IMR-90 (cell line): ENCODE data around the gene INTS2. TPM values are rescaled to one million over a fixed set of nuclear protein-coding genes. Genes with fewer than 3 reads are reported as not detected.

Source experiments
- ATAC-seq: fragments of 200-7000 bp; cut with Tn5 transposase; 2 replicates; pipeline ENCODE4 v1.9.1; 2020; ENCODE audit warnings: low read depth, mild to moderate bottlenecking, moderate library complexity
- BruUV-seq: library from RNA; stranded (reverse); fragments of 400-500 nt; replicated peaks from 2 replicates; lab custom pipeline; 2021; lab: Mats Ljungman, UMichigan
- CTCF ChIA-PET: fragments of 300-600 bp; formaldehyde crosslinking; extraction: SDS; loops from one replicate; lab custom pipeline; 2021; ENCODE audit warnings: antibody characterized with exemption; lab: Yijun Ruan, JAX
- POLR2A ChIA-PET: fragments of 300-600 bp; sonication (Branson Sonifier 250); formaldehyde crosslinking; loops from one replicate; lab custom pipeline; 2022; ENCODE audit warnings: antibody characterized with exemption; ENCODE audit not compliant: unreplicated experiment; lab: Charles Lee
- DNase-seq: peaks from one replicate; pipeline ENCODE4 v3.0.0; 2013
- H2AFZ ChIP-seq: replicated peaks from 2 replicates; pipeline ENCODE3; 2013; ENCODE audit warnings: low read length, mild to moderate bottlenecking; ENCODE audit not compliant: poor library complexity
- H2AK5ac ChIP-seq: 2 replicates; pipeline ENCODE4 v1.6.1; 2013; ENCODE audit warnings: low read depth, low read length, inconsistent platforms
- H2AK9ac ChIP-seq: replicated peaks from 2 replicates; pipeline ENCODE3; 2013; ENCODE audit warnings: mild to moderate bottlenecking, low read depth, low read length, moderate library complexity; ENCODE audit not compliant: poor library complexity
- H2BK120ac ChIP-seq: 2 replicates; pipeline ENCODE4 v1.6.1; 2013; ENCODE audit warnings: low read depth, low read length, inconsistent platforms
- H2BK15ac ChIP-seq: 3 replicates; pipeline ENCODE4 v1.6.1; 2013; ENCODE audit warnings: low read depth, low read length, inconsistent platforms
- H2BK20ac ChIP-seq: 2 replicates; pipeline ENCODE4 v1.6.1; 2013; ENCODE audit warnings: low read depth, mild to moderate bottlenecking, inconsistent platforms, low read length, moderate library complexity
- H2BK5ac ChIP-seq: 2 replicates; pipeline ENCODE4 v1.6.1; 2013; ENCODE audit warnings: mild to moderate bottlenecking, low read depth, low read length, inconsistent platforms; ENCODE audit not compliant: poor library complexity, severe bottlenecking
- H3K14ac ChIP-seq: replicated peaks from 2 replicates; pipeline ENCODE4 v1.6.1; 2013; ENCODE audit warnings: low read depth, low read length, inconsistent platforms
- H3K18ac ChIP-seq: 2 replicates; pipeline ENCODE4 v1.6.1; 2013; ENCODE audit warnings: low read depth, low read length, control low read depth
- H3K23ac ChIP-seq: 2 replicates; pipeline ENCODE4 v1.6.1; 2013; ENCODE audit warnings: low read depth, low read length, inconsistent platforms
- H3K27ac ChIP-seq: 2 replicates; pipeline ENCODE4 v1.5.1; 2013; ENCODE audit warnings: mild to moderate bottlenecking, control low read depth, low read length; ENCODE audit not compliant: insufficient read depth
- H3K27me3 ChIP-seq: 2 replicates; pipeline ENCODE4 v1.6.1; 2013; ENCODE audit warnings: low read length; ENCODE audit not compliant: control insufficient read depth, insufficient read depth
- H3K36me3 ChIP-seq: 2 replicates; pipeline ENCODE4 v1.6.1; 2013; ENCODE audit warnings: low read length, mixed read lengths; ENCODE audit not compliant: control insufficient read depth, insufficient read depth
- H3K4ac ChIP-seq: 2 replicates; pipeline ENCODE4 v1.6.1; 2013; ENCODE audit warnings: low read depth, low read length, inconsistent platforms
- H3K4me1 ChIP-seq: 2 replicates; pipeline ENCODE4 v1.6.1; 2013; ENCODE audit warnings: low read length, mixed read lengths; ENCODE audit not compliant: control insufficient read depth, insufficient read depth
- H3K4me2 ChIP-seq: 2 replicates; pipeline ENCODE4 v1.6.1; 2013; ENCODE audit warnings: low read depth, mild to moderate bottlenecking, control low read depth, low read length, moderate library complexity
- H3K4me3 ChIP-seq: 2 replicates; pipeline ENCODE4 v1.5.1; 2013; ENCODE audit warnings: low read depth, mild to moderate bottlenecking, control low read depth, low read length, moderate library complexity; ENCODE audit not compliant: insufficient read depth
- H3K56ac ChIP-seq: 2 replicates; pipeline ENCODE4 v1.6.1; 2013; ENCODE audit warnings: low read length, inconsistent platforms; ENCODE audit not compliant: insufficient read depth; ENCODE audit errors: extremely low read depth
- H3K79me1 ChIP-seq, 2 experiments: 2 replicates each; pipeline ENCODE4 v1.6.1; 2013; ENCODE audit warnings: low read length in 2 of 2, inconsistent platforms in 1 of 2, low read depth in 1 of 2
- H3K9ac ChIP-seq: 2 replicates; pipeline ENCODE4 v1.6.1; 2013; ENCODE audit warnings: low read depth, low read length, control low read depth
- H3K9me1 ChIP-seq: 2 replicates; pipeline ENCODE4 v1.6.1; 2013; ENCODE audit warnings: low read length, inconsistent platforms; ENCODE audit not compliant: insufficient read depth
- H3K9me3 ChIP-seq: 2 replicates; pipeline ENCODE4 v1.6.1; 2013; ENCODE audit warnings: low read length; ENCODE audit not compliant: control insufficient read depth, insufficient read depth
- H4K20me1 ChIP-seq: 2 replicates; pipeline ENCODE4 v1.6.1; 2013; ENCODE audit warnings: low read length, inconsistent platforms; ENCODE audit not compliant: insufficient read depth
- H4K5ac ChIP-seq: 2 replicates; pipeline ENCODE4 v1.6.1; 2013; ENCODE audit warnings: mild to moderate bottlenecking, low read depth, low read length, control low read depth
- H4K8ac ChIP-seq, 2 experiments: 2 replicates each; pipeline ENCODE4 v1.6.1; 2013; ENCODE audit warnings: low read depth in 2 of 2, low read length in 2 of 2, control low read depth in 1 of 2, inconsistent platforms in 1 of 2
- H4K91ac ChIP-seq: 2 replicates; pipeline ENCODE4 v1.6.1; 2013; ENCODE audit warnings: low read depth, low read length, inconsistent platforms; ENCODE audit not compliant: insufficient read depth
- CHD1 ChIP-seq: IDR thresholded peaks from 2 replicates; pipeline ENCODE4 v1.6.1; 2012; ENCODE audit warnings: low read depth, low read length, improper control_type of control experiment
- FOS ChIP-seq: fragments of 150-350 bp; IDR thresholded peaks from 2 replicates; pipeline ENCODE4 v1.6.1; 2016; ENCODE audit warnings: low read depth, low read length
- MAZ ChIP-seq: IDR thresholded peaks from 2 replicates; pipeline ENCODE4 v1.6.1; 2012; ENCODE audit warnings: low read depth, mild to moderate bottlenecking, low read length, improper control_type of control experiment, moderate library complexity, borderline replicate concordance
- MXI1 ChIP-seq: IDR thresholded peaks from 2 replicates; pipeline ENCODE4 v1.6.1; 2012; ENCODE audit warnings: low read depth, mild to moderate bottlenecking, low read length, moderate library complexity, borderline replicate concordance
- RFX5 ChIP-seq: IDR thresholded peaks from 2 replicates; pipeline ENCODE4 v1.8.0; 2012; ENCODE audit warnings: low read depth, mild to moderate bottlenecking, low read length, moderate library complexity
- WGBS, 2 experiments: methylation state at CpG; one replicate each; pipeline versions ENCODE4 v1.1.5 to v1.1.7; 2013; ENCODE audit warnings: missing lambda C conversion rate in 2 of 2; ENCODE audit not compliant: insufficient read length in 1 of 2; ENCODE audit errors: extremely low coverage in 2 of 2; 5-methylcytosine and 5-hydroxymethylcytosine counted together
- dilution Hi-C: fragments of 300-500 bp; cut with HindIII; formaldehyde crosslinking; loops from one replicate; pipeline ENCODE4 v1.14.3; 2018; ENCODE audit warnings: low sequenced_read_pairs; ENCODE audit not compliant: unreplicated experiment
- in situ Hi-C: fragments of 300-500 bp; cut with MboI; formaldehyde crosslinking; loops from 3 replicates; pipeline ENCODE4 v1.14.3; 2019; ENCODE audit warnings: low sequenced_read_pairs, inconsistent platforms, mixed read lengths
- intact Hi-C: fragments of 100-400 bp; cut with micrococcal nuclease; formaldehyde crosslinking; loops from 2 replicates; pipeline ENCODE4 v1.10.0; 2022
- polyA plus RNA-seq, 3 experiments: library from polyadenylated mRNA; depleted of rRNA; stranded (reverse); fragments of >200 nt; gene quantifications; 2 replicates each; pipeline ENCODE4 v1.2.3, GENCODE V29; 2012; ENCODE audit warnings: low replicate concordance in 1 of 3
- total RNA-seq: library from RNA; depleted of rRNA; stranded (reverse); fragments of >200 nt; gene quantifications from 2 replicates; pipeline ENCODE4 v1.2.3, GENCODE V29; 2012

Gene INTS2
- total and polyA plus RNA-seq, 2 of the 4 experiments (the other 2 are of a cell fraction): 4.0 to 17.4 TPM

DNA sequence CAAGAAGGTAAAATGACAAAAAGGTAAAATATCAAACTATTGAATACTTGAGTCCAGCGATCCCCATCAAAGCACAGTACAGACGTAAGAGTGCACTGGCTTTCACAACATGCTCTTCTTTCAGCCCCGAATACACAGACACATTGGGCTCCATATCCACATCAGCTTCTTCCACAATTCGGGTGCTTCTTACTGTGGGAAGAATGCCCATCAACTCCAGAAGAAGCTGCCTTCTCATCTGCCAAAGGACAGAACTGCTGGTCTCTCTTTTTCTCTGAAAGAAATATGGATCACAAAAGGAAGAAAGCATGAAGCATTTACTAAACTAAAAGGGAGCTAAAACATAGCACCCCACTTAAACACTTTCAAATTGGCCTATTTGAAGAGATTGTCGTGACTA is 20.4 kb downstream of the INTS2 start:
- Histone ChIP-seq H3K4me3 (no peak overlapping the region), H3K9me3 (no peaks in the 10 kb centered on the region), H4K5ac (no peak overlapping the region), H4K8ac (no peak overlapping the region), H3K4ac (no peak overlapping the region), H2BK20ac (no peak overlapping the region), H3K9ac (no peak overlapping the region), H4K20me1 (no peaks in the 10 kb centered on the region), H3K36me3 (peaks cover 23% of the 10 kb centered on the region), H3K79me1 (no peaks in the 10 kb centered on the region), H3K18ac (no peak overlapping the region), H3K23ac (no peak overlapping the region), H2BK120ac (no peak overlapping the region), H3K14ac (no peak overlapping the region), H2BK15ac (no peak overlapping the region), H2BK5ac (no peak overlapping the region), H3K4me2 (no peak overlapping the region), H2AK9ac (no peak overlapping the region), H3K27me3 (no peaks in the 10 kb centered on the region), H3K27ac (no peak overlapping the region), H4K91ac (no peak overlapping the region), H3K4me1 (no peaks in the 10 kb centered on the region), H3K9me1 (no peaks in the 10 kb centered on the region), H3K56ac (no peak overlapping the region), H2AFZ (no peak overlapping the region), H2AK5ac (no peak overlapping the region)
- no TSS peak for BruUV-seq
- CTCF ChIA-PET: interaction anchor here (0.6 kb wide), 1 partner anchor 10 kb away, joined by 3 read pairs; no protein-coding TSS in a partner anchor
- DNase-seq (no peak), ATAC-seq (no peak)
- no CpG with 5 or more reads among the region's 5 CpGs for WGBS, 2 experiments
- in situ Hi-C loops (no loop called here), intact Hi-C loops (no loop called here), dilution Hi-C loops (no loop called here)
- TF ChIP-seq FOS (no peak), CHD1 (no peak), MAZ (no peak), MXI1 (no peak), RFX5 (no peak)
- POLR2A ChIA-PET: no interaction called here
